NCI-H82 treated with DMSO at 0.1 percent for 48 hours (cell line): Measurements from ENCODE around the gene AMOTL1.

ENCODE experiments used
- DNase-seq: peaks from one replicate; lab custom pipeline; 2025; ENCODE audit not compliant: unreplicated experiment; lab: John Stamatoyannopoulos, UW

Gene AMOTL1

DNA sequence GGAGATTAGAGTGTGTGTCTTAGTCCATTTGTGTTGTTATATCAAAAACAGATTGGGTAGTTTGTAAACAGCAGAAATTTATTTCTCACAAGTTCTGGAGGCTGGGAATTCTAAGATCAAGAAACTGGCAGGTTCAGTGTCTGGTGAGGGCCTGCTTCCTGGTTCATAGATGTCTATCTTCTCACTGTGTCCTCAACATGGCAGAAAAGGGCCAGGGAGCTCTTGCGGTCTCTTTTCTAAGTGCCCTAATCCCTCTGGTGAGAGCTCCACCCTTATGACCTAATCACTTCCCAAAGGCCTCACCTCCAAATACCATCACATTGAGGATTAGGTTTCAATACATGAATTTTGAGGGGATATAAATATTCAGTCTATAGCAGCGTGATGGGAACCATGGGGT, 25.5 kb upstream of the AMOTL1 start:
- DNase-seq, result no peak

DNA sequence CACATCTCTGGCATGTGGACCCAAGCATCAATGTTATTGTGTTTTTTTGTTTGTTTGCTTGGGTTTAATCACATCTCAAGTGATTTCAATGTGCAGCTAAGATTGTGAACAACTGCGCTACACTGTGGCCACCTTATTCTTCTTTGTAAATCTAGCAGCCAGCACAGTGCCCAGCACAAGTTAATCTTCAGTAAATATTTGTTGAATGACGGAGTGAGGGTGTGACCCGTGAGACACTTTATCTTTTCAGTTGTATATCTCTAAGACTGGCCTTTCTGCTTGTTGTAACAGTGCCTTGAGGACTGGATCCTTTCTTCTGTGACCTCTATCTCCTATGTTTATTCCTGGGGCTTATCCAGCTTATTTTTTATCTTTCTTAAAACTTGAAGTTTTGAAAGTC, 21.4 kb upstream of the AMOTL1 start:
- DNase-seq, result no peak

DNA sequence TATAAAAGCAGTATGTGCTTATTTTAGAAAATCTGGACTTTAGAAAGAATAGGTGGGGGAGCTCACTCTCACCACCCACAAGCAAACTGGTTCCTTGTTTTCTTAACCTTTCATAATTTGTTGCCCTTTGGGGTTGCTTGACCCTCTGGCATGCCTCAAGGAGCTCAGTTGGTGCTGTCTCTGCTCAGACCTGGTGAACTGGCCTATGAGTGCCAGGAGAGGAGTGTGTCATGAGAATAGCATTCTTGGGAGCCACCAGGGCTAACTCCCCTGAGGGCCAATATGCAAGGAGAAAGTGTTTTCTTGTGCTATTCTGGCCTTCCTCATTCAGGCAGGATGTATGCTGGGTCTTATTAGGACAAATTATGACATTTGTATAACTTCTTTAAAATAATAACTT, 21.0 kb upstream of the AMOTL1 start:
- no peak for DNase-seq

DNA sequence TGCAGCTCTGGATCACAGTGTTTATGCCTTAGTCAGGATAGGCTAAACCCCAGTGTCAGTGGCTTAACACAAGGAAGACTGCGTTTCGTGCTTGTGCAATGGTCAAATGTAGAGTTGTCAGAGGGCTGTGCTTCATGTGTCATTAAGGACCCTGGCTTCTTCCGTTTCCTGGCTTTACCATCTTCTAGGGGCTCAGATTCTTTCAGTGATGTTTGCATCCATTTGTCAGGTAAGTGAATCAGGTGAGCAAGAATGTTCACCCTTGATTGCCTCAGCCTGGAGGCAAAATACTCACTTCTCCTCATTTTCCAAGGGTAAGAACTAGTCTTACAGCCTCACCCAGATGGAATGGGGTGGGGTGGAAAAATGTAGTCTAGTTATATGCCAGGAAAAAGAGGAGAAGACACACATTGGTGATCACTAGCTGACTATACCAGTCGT, 20.5 kb upstream of the AMOTL1 start:
- DNase-seq, result no peak

DNA sequence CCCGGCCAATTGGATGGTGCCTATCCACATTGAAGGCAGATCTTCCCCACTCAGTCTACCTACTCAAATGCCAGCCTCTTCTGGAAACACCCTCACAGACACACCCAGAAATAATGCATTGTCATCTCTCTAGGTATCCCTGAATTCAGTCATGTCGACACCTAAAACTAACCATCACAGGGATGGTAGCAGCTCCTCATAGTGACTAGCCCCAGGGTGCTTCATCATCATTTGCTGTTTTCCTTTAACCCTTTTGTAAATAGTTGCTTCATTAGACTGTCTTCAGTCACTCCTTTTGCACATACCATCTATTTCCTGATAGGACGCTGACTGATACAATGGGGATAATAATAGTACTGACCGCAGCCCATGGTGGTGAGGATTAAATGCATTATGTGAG, 18.8 kb upstream of the AMOTL1 start:
- no peak for DNase-seq

DNA sequence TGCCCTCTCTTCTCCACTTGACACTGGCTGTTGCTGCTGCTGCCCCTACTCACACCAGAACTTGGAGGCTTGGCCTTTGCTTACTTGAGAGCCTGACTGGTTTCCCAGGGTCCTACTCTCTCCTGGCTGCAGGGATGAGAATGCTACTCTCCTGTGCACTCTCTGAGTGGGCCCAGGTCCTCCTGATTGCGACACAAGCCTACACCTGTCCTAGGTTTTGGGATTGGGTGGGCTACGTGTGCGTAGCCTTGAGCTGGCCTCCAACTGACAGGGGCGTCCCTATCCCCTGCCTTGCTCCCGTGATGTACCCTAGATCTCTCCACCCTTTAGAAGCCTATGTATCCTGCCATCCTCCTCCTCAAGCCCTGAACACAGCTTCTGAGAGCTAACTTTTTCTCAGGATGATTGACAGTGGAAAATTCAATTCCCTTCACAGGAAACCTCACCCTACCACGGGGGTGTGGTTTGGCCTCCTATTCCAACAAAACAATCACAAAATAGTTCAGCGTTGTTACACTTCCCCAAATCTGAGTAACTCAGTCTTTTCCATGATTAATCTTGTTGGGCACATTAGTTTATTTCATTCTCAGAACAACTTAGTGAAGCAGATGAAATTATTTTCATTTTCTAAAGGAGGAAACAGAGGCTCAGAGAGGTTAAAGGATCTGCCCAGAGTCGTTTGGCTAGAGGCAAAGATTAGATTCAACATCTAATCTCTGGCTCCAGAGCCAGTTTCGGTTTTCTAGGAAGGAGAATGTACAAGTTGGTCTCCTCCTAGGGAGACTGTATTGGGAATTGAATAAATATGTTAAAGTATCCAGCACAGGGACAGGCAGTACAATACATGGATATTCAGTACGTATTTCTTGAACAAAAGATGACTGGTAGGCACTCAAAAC, 17.6 kb upstream of the AMOTL1 start:
- no peak for DNase-seq

DNA sequence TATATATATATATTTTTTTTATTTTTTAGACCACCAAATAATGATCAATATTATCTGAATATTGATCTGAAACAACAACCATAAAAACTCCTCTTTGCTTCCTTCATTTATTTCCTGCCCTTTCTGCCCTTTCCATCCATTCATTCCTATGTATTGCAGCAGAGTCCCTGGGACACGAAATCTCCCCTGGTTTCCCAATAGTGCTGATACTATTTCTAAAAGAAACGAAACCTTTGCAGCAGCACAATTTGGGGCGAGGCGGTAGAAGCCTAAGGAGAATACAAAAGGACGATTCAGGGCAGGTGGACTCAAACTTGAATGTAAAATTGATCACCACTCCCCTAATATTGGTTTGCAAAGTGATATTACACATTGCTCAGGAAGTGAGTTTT, 16.9 kb upstream of the AMOTL1 start:
- no peak for DNase-seq

DNA sequence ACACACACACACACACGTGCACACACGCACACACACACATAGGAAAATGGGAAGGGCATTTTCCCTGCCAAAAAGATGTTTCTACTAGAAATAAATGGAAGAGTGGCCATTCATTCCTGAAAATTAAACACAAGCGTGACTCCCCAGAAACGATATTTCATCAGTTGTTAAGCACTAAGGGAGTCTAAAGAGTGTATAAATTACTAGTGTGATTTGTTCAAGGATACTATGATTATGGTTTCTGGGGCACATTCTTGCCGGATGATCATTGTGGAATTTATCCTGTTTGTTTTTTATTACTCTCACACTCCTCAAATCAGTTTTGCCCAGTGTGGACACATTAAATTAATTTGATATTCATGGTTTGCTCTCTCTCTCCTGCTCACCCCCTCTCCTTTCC, 16.4 kb upstream of the AMOTL1 start:
- DNase-seq, result no peak

DNA sequence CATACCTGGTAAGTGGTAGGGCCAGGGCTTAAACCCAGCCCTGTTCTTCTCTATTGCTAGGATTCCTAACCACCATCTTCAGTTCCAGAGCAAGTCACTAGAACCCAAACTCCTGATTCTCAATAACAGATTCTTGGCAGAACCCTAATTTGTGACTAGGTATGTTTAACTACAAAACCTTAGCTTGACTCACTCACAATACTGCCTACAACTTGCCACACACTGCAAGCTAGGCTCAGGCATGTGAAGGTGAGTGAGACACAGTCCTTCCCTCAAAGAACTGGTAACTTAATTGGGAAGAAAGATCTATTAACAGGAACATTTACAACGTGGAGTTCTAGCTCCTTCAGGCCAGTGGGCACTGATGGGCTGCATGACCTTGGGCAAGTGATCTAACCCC, 14.5 kb upstream of the AMOTL1 start:
- DNase-seq, result no peak

DNA sequence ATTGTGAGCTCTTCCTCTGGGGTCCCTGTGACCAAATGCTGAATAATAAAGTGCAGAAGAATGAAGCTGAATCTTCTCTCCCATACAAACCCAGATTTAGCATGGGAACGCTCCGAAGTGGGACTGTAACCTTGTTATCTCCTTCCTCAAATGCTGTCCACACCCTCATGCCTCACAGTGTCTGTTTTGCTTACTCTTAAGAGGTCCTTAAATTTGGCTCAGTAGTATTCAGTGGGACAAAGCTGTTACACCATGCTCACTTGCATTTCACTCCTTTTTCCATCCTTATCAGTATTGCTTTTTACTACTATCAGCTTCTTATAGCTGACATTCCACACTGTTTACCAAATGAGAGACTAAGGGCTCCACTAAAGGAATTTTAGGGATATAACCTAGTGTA, 13.8 kb upstream of the AMOTL1 start:
- no peak for DNase-seq

DNA sequence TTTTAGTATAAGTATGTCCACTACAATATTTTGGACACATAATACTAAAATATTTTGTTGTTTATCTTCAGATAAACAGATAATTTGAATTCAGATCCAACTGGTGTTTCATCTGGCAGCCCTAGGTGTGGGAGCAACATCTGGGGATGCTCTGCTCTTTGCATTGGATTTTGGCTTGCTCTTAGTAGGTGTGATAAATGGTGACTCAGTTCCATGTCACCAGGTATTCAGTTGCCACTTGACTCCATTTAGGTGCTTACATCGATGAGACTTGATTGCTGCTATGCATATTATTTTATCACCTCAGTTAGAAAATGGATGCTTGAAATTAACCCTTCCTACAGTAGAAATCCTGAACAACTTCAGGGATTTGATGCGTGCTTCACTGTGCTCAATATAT, 13.3 kb upstream of the AMOTL1 start:
- no peak for DNase-seq

DNA sequence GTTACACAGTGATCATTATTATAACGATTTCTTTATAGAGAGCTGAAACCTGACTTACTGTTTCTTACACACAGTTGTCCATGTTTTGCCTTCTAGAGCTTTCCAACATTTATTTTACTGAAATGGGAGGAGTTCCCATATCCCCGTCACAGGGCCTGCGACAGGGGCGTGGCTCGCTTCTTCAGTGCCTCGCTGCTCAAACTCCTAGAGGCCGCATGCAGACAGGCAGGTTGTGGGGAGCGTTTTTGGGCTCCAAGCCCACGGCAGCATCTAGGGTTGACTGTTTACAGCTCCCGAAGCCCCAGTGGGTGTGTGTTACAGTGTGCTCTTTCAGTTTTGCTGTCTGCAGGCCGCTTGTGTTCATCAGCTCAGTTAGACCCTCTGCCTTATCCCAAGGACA, 12.7 kb upstream of the AMOTL1 start:
- no peak for DNase-seq

DNA sequence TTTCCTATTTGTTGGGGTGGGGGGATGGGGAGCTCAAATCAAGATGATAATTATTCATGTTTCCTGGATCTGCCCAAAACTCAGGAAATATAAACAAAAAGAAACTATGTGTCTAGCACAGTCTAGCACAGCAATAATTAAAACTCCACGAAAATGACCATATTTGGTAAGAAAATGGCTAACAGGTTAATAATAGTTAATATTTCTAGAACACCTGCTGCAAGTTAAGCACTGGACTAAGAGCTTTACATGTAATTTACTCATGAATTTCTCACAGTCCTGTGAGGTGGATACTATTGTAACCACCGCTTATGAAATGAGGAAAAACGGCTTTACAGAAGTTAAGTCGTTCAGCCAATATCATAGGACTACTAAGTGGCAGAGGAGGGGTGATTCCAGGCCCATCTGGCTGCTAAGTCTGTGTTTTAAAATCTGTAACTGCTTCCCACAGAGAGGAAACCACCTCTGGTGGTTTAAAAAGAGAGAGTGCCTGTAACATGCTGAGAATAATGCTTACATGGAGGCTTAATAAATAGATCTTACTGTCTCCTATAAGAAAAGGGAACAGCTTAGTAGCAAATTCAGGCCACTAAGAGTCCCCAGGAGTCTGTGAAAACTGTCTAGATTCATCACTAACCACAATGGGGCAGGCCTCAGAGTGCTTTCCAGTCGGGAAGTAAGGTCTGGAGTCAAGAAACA, 11.0 kb upstream of the AMOTL1 start:
- no peak for DNase-seq

DNA sequence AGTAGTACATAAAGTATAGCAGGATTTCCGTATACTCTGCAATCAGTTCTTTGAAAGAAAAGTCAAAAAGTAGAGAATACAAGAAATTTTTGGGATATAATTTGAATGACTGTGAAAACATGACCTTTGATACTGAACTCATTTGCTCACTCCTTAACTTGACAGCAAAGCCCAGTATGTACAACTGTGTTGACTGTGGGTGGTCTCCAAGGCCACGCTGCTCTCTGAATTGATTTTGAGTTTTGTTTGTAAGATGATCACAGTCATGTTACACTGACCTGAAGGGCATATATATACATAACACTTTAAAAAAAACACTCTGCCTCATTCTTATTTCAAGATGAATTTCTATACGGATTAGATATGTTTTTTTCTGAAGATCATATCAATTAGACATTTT, 9.5 kb upstream of the AMOTL1 start:
- no peak for DNase-seq

DNA sequence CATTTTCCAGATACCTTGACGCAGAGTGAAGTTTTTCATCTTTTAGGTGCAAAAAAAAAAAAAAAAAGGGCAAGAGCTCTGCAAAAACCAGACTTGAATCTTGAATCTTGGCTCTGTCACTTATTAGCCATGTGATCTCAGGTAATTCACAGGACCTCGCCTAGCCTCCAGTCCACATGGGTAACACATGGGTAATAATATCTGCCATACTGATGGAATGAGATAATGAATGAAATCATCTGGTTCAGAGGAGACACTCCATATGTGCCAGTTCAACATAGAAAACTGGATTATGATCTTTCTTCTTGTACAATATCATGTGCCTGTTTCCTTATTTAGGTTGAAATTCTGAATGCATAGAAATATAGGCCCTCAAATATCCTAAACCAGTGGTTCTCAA, 8.6 kb upstream of the AMOTL1 start:
- no peak for DNase-seq

DNA sequence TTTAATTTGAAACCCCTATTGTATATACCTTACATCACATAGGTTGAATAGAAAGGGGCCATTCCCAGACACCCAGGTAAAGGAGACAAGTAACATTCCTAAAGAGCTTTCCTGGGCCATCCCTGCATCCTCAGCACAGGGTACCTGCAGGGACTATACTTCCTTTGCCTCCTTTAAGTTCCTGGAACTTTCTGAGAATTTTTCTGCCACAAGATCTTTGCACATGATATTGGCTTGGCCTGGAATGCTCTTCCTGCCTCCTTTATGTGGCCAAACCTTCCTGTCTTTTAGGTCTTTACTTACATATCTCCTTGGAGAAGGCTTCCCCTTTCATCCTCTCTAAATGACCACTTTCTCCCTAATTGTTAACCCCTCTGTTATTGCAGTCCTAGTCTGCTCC, 7.9 kb upstream of the AMOTL1 start:
- DNase-seq, result no peak

DNA sequence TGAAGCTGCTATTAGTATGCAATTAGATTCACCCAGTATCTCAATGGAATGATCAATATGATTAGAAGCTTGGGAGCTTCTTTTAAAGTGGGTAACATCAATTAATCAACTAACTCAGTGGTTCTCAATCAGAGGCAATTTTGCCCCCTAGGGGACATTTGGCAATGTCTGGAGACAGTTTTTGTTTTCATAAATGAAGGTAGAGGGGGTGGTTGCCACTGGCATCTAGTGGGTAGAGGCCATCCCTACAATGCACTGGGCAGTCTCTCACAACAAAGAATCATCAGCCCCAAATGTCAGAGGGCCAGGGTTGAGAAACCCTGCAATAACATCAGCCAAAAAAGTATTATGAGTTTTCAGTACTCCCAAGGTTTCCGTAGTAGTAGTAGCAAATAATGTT, 5.9 kb upstream of the AMOTL1 start:
- no peak for DNase-seq

DNA sequence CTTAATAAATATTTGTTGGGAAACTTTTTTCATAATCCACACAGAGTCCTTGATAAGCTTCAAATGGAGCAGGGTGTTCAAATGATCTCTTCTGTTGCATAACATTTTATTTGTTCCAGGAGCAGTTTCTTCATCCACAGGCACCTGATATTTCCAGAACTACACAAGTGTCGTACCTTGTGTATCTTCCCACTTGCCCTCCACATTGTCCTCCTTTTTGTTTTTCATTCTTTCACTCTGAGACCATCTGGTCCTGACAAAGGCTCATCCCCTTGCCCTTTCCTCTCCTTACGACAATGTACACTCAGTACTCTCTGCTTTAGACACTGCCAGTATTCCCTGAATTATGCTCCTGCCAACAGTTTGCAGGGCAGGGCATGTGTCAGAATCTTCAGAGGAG, 5.2 kb upstream of the AMOTL1 start:
- no peak for DNase-seq

DNA sequence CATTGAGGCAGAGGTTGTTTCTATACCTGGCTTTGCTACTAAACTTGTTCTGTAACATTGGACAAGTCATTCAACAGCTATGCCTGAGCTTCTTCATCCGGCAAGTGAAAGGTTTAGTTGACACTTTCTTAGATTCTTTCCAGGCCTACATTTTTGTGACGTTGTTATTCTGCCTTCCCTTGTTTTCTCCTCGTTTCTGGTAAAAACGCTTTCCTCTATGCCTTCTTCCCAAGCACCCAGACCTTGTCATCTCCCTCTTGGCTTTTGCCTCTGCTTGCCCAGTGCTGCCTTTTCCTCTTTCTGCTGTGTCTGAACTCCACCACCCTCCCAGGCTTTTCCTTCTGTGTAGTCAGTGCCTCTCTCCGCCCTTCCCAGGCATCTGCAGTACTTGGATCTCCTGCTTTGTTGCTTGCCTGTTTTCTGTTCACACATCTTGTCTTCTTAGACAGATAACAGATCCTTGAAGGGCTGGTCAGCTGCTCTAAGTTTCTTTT, 1.4 kb upstream of the AMOTL1 start:
- no peak for DNase-seq

DNA sequence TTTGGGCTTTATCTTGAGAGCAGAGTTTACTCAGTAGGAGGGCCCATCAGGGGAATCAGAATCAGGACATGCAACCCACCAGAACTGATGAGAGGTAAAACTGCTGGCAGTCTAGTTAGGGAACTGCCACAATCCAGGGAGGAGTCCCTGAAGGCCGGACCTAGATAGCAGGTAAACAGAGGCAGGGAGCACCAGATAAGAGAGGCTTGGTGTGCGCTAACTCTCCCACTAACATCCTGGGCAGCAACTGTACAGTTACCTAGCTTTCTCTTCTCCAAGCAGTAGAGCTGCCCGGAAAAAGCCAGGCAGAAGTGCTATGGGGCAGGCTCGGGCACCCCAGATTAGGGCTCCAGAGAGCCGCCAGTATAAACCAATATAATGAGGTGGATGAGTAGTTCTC, 865 bp upstream of the AMOTL1 start:
- DNase-seq, result no peak

DNA sequence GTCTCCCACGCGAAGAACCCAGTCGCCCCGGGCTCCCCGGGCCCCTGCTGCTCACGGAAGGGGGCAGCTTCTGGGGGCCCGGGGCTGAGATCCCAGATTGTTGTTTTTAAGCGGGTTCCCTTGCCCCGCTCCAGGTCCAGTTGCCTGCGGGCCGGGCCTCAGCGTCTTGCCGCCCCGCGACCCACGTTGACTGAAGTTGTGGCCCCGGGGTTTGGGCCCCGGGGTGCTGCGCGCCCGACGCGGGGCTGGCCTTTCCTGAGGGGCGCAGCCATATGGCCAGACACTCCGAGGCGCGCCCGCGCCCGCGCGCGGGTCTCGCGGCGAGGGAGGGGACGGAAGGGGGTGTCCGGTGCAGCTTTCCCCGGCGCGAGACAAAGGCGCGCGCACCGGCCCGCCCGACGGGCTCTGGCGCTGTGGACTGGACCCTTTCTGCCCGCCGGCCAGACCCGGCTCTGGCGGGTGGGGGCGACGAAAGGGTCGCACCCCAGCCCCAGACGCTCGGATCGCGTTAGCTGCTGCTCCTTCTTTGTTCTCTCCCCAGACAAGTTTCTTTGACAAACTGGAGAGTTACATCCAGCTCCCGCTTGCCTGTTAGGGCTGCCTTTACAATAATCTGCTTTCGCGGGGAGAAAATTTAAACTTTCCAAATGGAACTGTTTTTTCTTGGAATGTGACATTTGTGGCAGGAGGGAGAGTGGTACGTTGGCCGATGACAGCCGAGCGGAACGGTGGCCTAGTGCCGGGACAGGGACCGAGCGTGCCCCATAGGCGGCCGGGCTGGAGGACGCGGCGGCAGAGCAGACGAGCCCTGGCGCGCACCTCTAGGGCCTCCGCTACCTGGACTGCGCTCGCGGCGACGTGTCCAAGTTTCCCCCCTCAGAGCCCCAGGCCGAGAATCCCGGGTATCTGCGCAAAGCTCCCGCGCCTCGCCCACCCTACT, 716 bp downstream of the AMOTL1 start:
- no peak for DNase-seq
